SU-DHL-6 (cell line): ENCODE measurements around the gene KITLG.

Experiments used
- H2AFZ ChIP-seq: fragments of 200-600 bp; sonication (generic); 2 replicates; pipeline ENCODE4 v1.6.1; 2014; ENCODE audit warnings: low read depth, mild to moderate bottlenecking, moderate library complexity, mixed read lengths, antibody characterized with exemption, low read length; ENCODE audit not compliant: severe bottlenecking
- H3F3A ChIP-seq: fragments of 200-600 bp; shearing (Covaris generic); 2 replicates; pipeline ENCODE4 v1.6.0; 2016; ENCODE audit warnings: antibody characterized with exemption, mild to moderate bottlenecking; ENCODE audit not compliant: insufficient read depth
- H3K27ac ChIP-seq: fragments of 200-600 bp; sonication (generic); 2 replicates; pipeline ENCODE4 v1.5.1; 2016; ENCODE audit warnings: low read depth, mild to moderate bottlenecking, low read length, moderate library complexity, mixed read lengths
- H3K27me3 ChIP-seq: fragments of 200-600 bp; sonication (generic), shearing (Covaris generic); 2 replicates; pipeline ENCODE4 v1.6.0; 2014; ENCODE audit warnings: mild to moderate bottlenecking, low read length
- H3K36me3 ChIP-seq: fragments of 200-600 bp; sonication (generic); 2 replicates; pipeline ENCODE4 v1.6.1; 2014; ENCODE audit warnings: mild to moderate bottlenecking, low read length, mixed read lengths
- H3K4me2 ChIP-seq: fragments of 300-600, 200-600 bp; shearing (Covaris generic), sonication (generic); 2 replicates; pipeline ENCODE4 v1.6.0; 2014; ENCODE audit warnings: low read length, low read depth, mild to moderate bottlenecking; ENCODE audit not compliant: poor library complexity, severe bottlenecking
- H3K4me3 ChIP-seq: fragments of 200-600 bp; sonication (generic); 2 replicates; pipeline ENCODE4 v1.5.1; 2014; ENCODE audit warnings: antibody characterized with exemption, low read length, mild to moderate bottlenecking, mixed read lengths; ENCODE audit not compliant: insufficient read depth, poor library complexity, severe bottlenecking
- H3K79me2 ChIP-seq: fragments of 200-600 bp; sonication (generic); 2 replicates; pipeline ENCODE4 v1.6.1; 2014; ENCODE audit warnings: mild to moderate bottlenecking, low read length, moderate library complexity; ENCODE audit not compliant: insufficient read depth
- H3K9ac ChIP-seq: fragments of 200-600 bp; sonication (generic); 2 replicates; pipeline ENCODE4 v1.7.0; 2014; ENCODE audit warnings: mild to moderate bottlenecking, low read length
- H3K9me2 ChIP-seq: fragments of 200-600 bp; sonication (generic); replicated peaks from 2 replicates; pipeline ENCODE4 v1.6.1; 2014; ENCODE audit warnings: low read length; ENCODE audit not compliant: insufficient read depth
- H3K9me3 ChIP-seq: fragments of 200-600 bp; sonication (generic); 2 replicates; pipeline ENCODE4 v1.6.1; 2014; ENCODE audit warnings: low read length, mixed read lengths; ENCODE audit not compliant: insufficient read depth
- H4K20me1 ChIP-seq: fragments of 200-600 bp; sonication (generic); 2 replicates; pipeline ENCODE4 v1.6.1; 2014; ENCODE audit warnings: low read depth, mild to moderate bottlenecking, antibody characterized with exemption, low read length, moderate library complexity, mixed read lengths
- EZH2phosphoT487 ChIP-seq: fragments of 200-600 bp; sonication (generic), shearing (Covaris generic); conservative IDR thresholded peaks from 2 replicates; pipeline ENCODE4 v1.6.1; 2018; ENCODE audit warnings: mild to moderate bottlenecking, antibody characterized with exemption, low read length, moderate library complexity, mixed read lengths
- TF ChIP-seq, protein P1 (sequence below): fragments of 200-600 bp; sonication (generic); IDR thresholded peaks from one replicate; pipeline ENCODE4 v1.5.1; 2017; ENCODE audit warnings: antibody characterized with exemption, mild to moderate bottlenecking, low read length, moderate library complexity; ENCODE audit not compliant: insufficient read depth, poor library complexity, severe bottlenecking

KITLG gene

DNA sequence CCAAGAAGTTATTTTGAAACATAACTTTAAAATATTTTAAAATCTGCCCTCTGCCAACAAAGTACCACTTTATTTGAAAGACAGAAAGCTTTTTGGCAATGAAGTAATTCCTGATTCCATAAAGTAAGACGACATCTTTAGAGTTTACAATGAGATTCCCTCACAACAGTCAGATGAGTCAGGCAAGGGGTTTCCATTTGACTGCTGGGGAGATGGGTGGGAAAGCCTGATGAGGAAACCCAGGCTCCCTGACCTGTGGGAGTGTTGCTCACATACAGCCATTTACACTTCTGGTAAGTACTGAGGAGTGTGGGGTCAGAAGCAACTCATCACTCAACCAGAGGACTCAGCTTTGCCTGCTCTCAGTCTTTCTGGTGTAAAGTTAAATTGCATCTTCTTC, 10.2 kb downstream of the KITLG start:
- TF ChIP-seq EZH2phosphoT487: no peak
- TF ChIP-seq, protein P1, sequence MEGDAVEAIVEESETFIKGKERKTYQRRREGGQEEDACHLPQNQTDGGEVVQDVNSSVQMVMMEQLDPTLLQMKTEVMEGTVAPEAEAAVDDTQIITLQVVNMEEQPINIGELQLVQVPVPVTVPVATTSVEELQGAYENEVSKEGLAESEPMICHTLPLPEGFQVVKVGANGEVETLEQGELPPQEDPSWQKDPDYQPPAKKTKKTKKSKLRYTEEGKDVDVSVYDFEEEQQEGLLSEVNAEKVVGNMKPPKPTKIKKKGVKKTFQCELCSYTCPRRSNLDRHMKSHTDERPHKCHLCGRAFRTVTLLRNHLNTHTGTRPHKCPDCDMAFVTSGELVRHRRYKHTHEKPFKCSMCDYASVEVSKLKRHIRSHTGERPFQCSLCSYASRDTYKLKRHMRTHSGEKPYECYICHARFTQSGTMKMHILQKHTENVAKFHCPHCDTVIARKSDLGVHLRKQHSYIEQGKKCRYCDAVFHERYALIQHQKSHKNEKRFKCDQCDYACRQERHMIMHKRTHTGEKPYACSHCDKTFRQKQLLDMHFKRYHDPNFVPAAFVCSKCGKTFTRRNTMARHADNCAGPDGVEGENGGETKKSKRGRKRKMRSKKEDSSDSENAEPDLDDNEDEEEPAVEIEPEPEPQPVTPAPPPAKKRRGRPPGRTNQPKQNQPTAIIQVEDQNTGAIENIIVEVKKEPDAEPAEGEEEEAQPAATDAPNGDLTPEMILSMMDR: no peak
- no peaks in the 10 kb centered on the region for H3K36me3 ChIP-seq
- H3K4me3 ChIP-seq: no peak overlapping the region
- H3K27me3 ChIP-seq: no peaks in the 10 kb centered on the region
- H4K20me1 ChIP-seq: no peaks in the 10 kb centered on the region
- no peaks in the 10 kb centered on the region for H3K9me3 ChIP-seq
- H3K27ac ChIP-seq: no peak overlapping the region
- H3K79me2 ChIP-seq: no peaks in the 10 kb centered on the region
- no peaks in the 10 kb centered on the region for H3K9me2 ChIP-seq
- H3K4me2 ChIP-seq: no peak overlapping the region
- no peak overlapping the region for H2AFZ ChIP-seq
- H3K9ac ChIP-seq: no peak overlapping the region
- H3F3A ChIP-seq: no peaks in the 10 kb centered on the region

- Histone ChIP-seq H3K9me3 (no peaks in the 10 kb centered on the region), H3K4me3 (no peak overlapping the region), H3K9me2 (no peaks in the 10 kb centered on the region), H3K9ac (no peak overlapping the region), H3K79me2 (no peaks in the 10 kb centered on the region), H2AFZ (no peak overlapping the region), H3K36me3 (no peaks in the 10 kb centered on the region), H4K20me1 (no peaks in the 10 kb centered on the region), H3F3A (no peaks in the 10 kb centered on the region), H3K4me2 (no peak overlapping the region), H3K27me3 (no peaks in the 10 kb centered on the region), H3K27ac (no peak overlapping the region)
- TF ChIP-seq, protein P1: no peak
Observed at GRCh38 chr12:88566430-88566829, 13.8 kb downstream of the KITLG start.

GRCh38 chr12:88562846-88563582, 17.3 kb downstream of the KITLG start:
- H2AFZ ChIP-seq: no peak overlapping the region
- no peaks in the 10 kb centered on the region for H4K20me1 ChIP-seq
- H3K4me2 ChIP-seq: no peak overlapping the region
- no peaks in the 10 kb centered on the region for H3K9me2 ChIP-seq
- no peak for TF ChIP-seq EZH2phosphoT487
- TF ChIP-seq, protein P1: no peak
- H3K79me2 ChIP-seq: no peaks in the 10 kb centered on the region
- H3K27me3 ChIP-seq: no peaks in the 10 kb centered on the region
- H3K36me3 ChIP-seq: no peaks in the 10 kb centered on the region
- no peak overlapping the region for H3K4me3 ChIP-seq
- no peak overlapping the region for H3K9ac ChIP-seq
- H3K9me3 ChIP-seq: no peaks in the 10 kb centered on the region
- H3F3A ChIP-seq: no peaks in the 10 kb centered on the region
- H3K27ac ChIP-seq: no peak overlapping the region
